K562 (cell line): ENCODE data around the gene PDE4D. TPM values are rescaled to one million over a fixed set of nuclear protein-coding genes. Genes with fewer than 3 reads are reported as not detected.

ENCODE experiments used
- ATAC-seq: fragments of 200-7000 bp; cut with Tn5 transposase; 3 replicates; pipeline ENCODE4 v1.9.1; 2020; ENCODE audit warnings: moderate library complexity
- BruUV-seq: library from RNA; stranded (reverse); fragments of 400-500 nt; replicated peaks from 2 replicates; lab custom pipeline; 2021; lab: Mats Ljungman, UMichigan
- CTCF ChIA-PET: fragments of 300-600 bp; formaldehyde crosslinking; extraction: SDS; loops from one replicate; lab custom pipeline; 2021; ENCODE audit warnings: low intra/inter-chr PET ratio; lab: Yijun Ruan, JAX
- POLR2A ChIA-PET: fragments of 300-600, 350-650 bp; sonication (Branson Sonifier 250); formaldehyde crosslinking; extraction: SDS; loops from one replicate; lab custom pipeline; 2021; ENCODE audit warnings: antibody characterized with exemption, inconsistent platforms; lab: Yijun Ruan, JAX
- DNase-seq, 4 experiments: peaks; one replicate each; pipeline versions ENCODE4 v3.0.0 to v3.0.0-alpha.2; 2011 to 2018; ENCODE audit warnings: low spot score in 3 of 4, mixed read lengths in 3 of 4; ENCODE audit errors: extremely low read depth in 1 of 4
- FAIRE-seq: peaks from 2 replicates; lab custom pipeline; 2011; peaks lifted over from hg19 to GRCh38; lab: Jason Lieb, UNC
- H2AFZ ChIP-seq: 2 replicates; pipeline ENCODE4 v1.6.0; 2011; ENCODE audit warnings: low read depth, low read length, control low read depth, inconsistent platforms
- H3K27ac ChIP-seq: fragments of 200-600 bp; 3 replicates; pipeline ENCODE4 v1.8.0; 2011; ENCODE audit warnings: low read depth, mild to moderate bottlenecking, control low read depth, inconsistent platforms, low read length, moderate library complexity, mixed read lengths; ENCODE audit errors: extremely low read depth
- H3K27me3 ChIP-seq, 2 experiments: fragments of 300-600 bp in 1 of 2; 2 replicates in 1 of 2; 3 replicates in 1 of 2; pipeline versions ENCODE4 v1.6.0 to v1.8.0; 2011; ENCODE audit warnings: inconsistent platforms in 2 of 2, low read length in 2 of 2, mild to moderate bottlenecking in 1 of 2, mixed read lengths in 1 of 2, moderate library complexity in 1 of 2; ENCODE audit not compliant: control insufficient read depth in 2 of 2, insufficient read depth in 2 of 2
- H3K36me3 ChIP-seq: fragments of 300-600 bp; 3 replicates; pipeline ENCODE4 v1.8.0; 2011; ENCODE audit warnings: mild to moderate bottlenecking, low read length, inconsistent platforms; ENCODE audit not compliant: control insufficient read depth, insufficient read depth
- H3K4me1 ChIP-seq, 2 experiments: fragments of 200-600 bp in 1 of 2; replicated peaks in 1 of 2; 2 replicates in 1 of 2; 3 replicates in 1 of 2; pipeline versions ENCODE4 v1.5.1 to v1.8.0; 2011; ENCODE audit warnings: inconsistent platforms in 2 of 2, low read length in 2 of 2, mild to moderate bottlenecking in 1 of 2, mixed read lengths in 1 of 2, moderate library complexity in 1 of 2; ENCODE audit not compliant: control insufficient read depth in 2 of 2, insufficient read depth in 2 of 2
- H3K4me2 ChIP-seq: 2 replicates; pipeline ENCODE4 v1.6.1; 2011; ENCODE audit warnings: low read length, control low read depth, inconsistent platforms, mixed read lengths; ENCODE audit not compliant: insufficient read depth
- H3K4me3 ChIP-seq: fragments of 200-600 bp; sonication (generic), shearing (Covaris generic); 2 replicates; pipeline ENCODE4 v1.5.1; 2016; ENCODE audit warnings: control low read depth, inconsistent platforms
- H3K79me2 ChIP-seq: fragments of 200-600 bp; 3 replicates; pipeline ENCODE4 v1.8.0; 2011; ENCODE audit warnings: low read length, inconsistent platforms; ENCODE audit not compliant: control insufficient read depth, insufficient read depth
- H3K9ac ChIP-seq, 2 experiments: 2 replicates each; pipeline versions ENCODE4 v1.6.0 to v1.6.1; 2011; ENCODE audit warnings: low read depth in 2 of 2, low read length in 2 of 2, control low read depth in 1 of 2, inconsistent platforms in 1 of 2, mild to moderate bottlenecking in 1 of 2, mixed read lengths in 1 of 2; ENCODE audit not compliant: insufficient read depth in 1 of 2
- H3K9me1 ChIP-seq: one replicate; pipeline ENCODE4 v1.6.0; 2011; ENCODE audit warnings: inconsistent platforms, mild to moderate bottlenecking, low read length, moderate library complexity; ENCODE audit not compliant: control insufficient read depth, insufficient read depth
- H3K9me3 ChIP-seq: replicated peaks from 2 replicates; pipeline ENCODE4 v1.5.1; 2011; ENCODE audit warnings: low read depth, low read length, inconsistent platforms; ENCODE audit not compliant: control insufficient read depth, insufficient read depth
- H4K20me1 ChIP-seq: replicated peaks from 2 replicates; pipeline ENCODE4 v1.6.1; 2011; ENCODE audit warnings: low read length, inconsistent platforms, mixed read lengths; ENCODE audit not compliant: control insufficient read depth, insufficient read depth
- BRD9 ChIP-seq: fragments of 450-650 bp; IDR thresholded peaks from 2 replicates; pipeline ENCODE4 v1.6.1; 2018; ENCODE audit warnings: low read depth; ENCODE audit not compliant: partially characterized antibody
- CHAMP1 ChIP-seq: fragments of 450-650 bp; IDR thresholded peaks from 2 replicates; pipeline ENCODE4 v1.6.1; 2016; ENCODE audit warnings: mild to moderate bottlenecking
- CHD1 ChIP-seq: fragments of 200-600 bp; sonication (generic); IDR thresholded peaks from one replicate; pipeline ENCODE4 v1.6.1; 2012; ENCODE audit warnings: mild to moderate bottlenecking, moderate library complexity, low read length, inconsistent platforms
- CREB1 ChIP-seq, 2 experiments: sonication (generic) in 1 of 2; formaldehyde crosslinking in 1 of 2; IDR thresholded peaks; 2 replicates each; pipeline versions ENCODE4 v1.6.1 to v1.8.0; 2012 to 2022; ENCODE audit warnings: inconsistent platforms in 1 of 2, mild to moderate bottlenecking in 1 of 2, missing genetic modification reagents in 1 of 2, moderate library complexity in 1 of 2
- ESRRB ChIP-seq: fragments of 250-450 bp; sonication (Bioruptor Pico); IDR thresholded peaks from 2 replicates; pipeline ENCODE4 v1.5.0; 2020; ENCODE audit warnings: mild to moderate bottlenecking, moderate library complexity, borderline replicate concordance
- ETS2 ChIP-seq: IDR thresholded peaks from 2 replicates; pipeline ENCODE4 v1.6.1; 2016; ENCODE audit warnings: borderline replicate concordance, missing genetic modification characterization, mild to moderate bottlenecking, moderate library complexity, missing compliant biosample characterization; ENCODE audit not compliant: poor library complexity, severe bottlenecking
- HIVEP1 ChIP-seq: fragments of 250-450 bp; sonication (Bioruptor Pico); IDR thresholded peaks from 2 replicates; pipeline ENCODE4 v1.4.0; 2020; ENCODE audit warnings: mild to moderate bottlenecking
- ID3 ChIP-seq, 2 experiments: fragments of 250-450 bp in 1 of 2; fragments of 450-650 bp in 1 of 2; sonication (Bioruptor Pico) in 1 of 2; IDR thresholded peaks; 2 replicates each; pipeline versions ENCODE4 v1.6.1 to v1.8.0; 2016 to 2021; ENCODE audit warnings: mild to moderate bottlenecking in 2 of 2, moderate library complexity in 2 of 2, missing compliant biosample characterization in 1 of 2, missing genetic modification characterization in 1 of 2
- ILF3 ChIP-seq: fragments of 450-650 bp; IDR thresholded peaks from 2 replicates; pipeline ENCODE4 v1.6.1; 2018; ENCODE audit warnings: antibody characterized with exemption, mild to moderate bottlenecking, moderate library complexity, borderline replicate concordance
- PHF20 ChIP-seq: fragments of 450-650 bp; IDR thresholded peaks from 2 replicates; pipeline ENCODE4 v1.6.1; 2018; ENCODE audit not compliant: partially characterized antibody
- SRSF1 ChIP-seq: fragments of 200-400 bp; formaldehyde crosslinking; IDR thresholded peaks from 2 replicates; pipeline ENCODE4 v1.6.1; 2017; ENCODE audit warnings: mild to moderate bottlenecking, low read depth, low read length, moderate library complexity
- TFE3 ChIP-seq: fragments of 450-650 bp; formaldehyde crosslinking; IDR thresholded peaks from 2 replicates; pipeline ENCODE4 v1.4.0; 2020; ENCODE audit warnings: mild to moderate bottlenecking, mixed read lengths
- ZBTB43 ChIP-seq: sonication (generic); formaldehyde crosslinking; IDR thresholded peaks from 2 replicates; pipeline ENCODE4 v1.8.0; 2023; ENCODE audit warnings: mild to moderate bottlenecking, missing genetic modification reagents
- ZNF586 ChIP-seq: fragments of 450-650 bp; formaldehyde crosslinking; conservative IDR thresholded peaks from 2 replicates; pipeline ENCODE4 v1.4.0; 2020; ENCODE audit warnings: mild to moderate bottlenecking, moderate library complexity
- WGBS: fragments of 100-300 bp; shearing (Covaris generic); methylation state at CpG from one replicate; pipeline ENCODE4 v1.1.6; 2016; ENCODE audit warnings: low coverage, mixed read lengths; ENCODE audit not compliant: insufficient coverage; ENCODE audit errors: missing lambda C conversion rate; 5-methylcytosine and 5-hydroxymethylcytosine counted together
- in situ Hi-C: fragments of 300-500 bp; cut with MboI; formaldehyde crosslinking; loops from 4 replicates; pipeline ENCODE4 v1.15.0; 2018; ENCODE audit warnings: inconsistent platforms, mixed read lengths
- intact Hi-C: fragments of 100-400 bp; cut with micrococcal nuclease; formaldehyde crosslinking; loops from 2 replicates; pipeline ENCODE4 v1.14.2; 2022
- polyA plus RNA-seq, 8 experiments: library from polyadenylated mRNA; depleted of rRNA in 4 of 8; stranded (reverse) in 5 of 8; unstranded in 3 of 8; fragments of >200 nt; fragmentation: Nextera tagmentation in 2 of 8; fragmentation: Illumina TruSeq in 1 of 8; extraction: Ambion mirVana in 2 of 8; extraction: Trizol in 1 of 8; gene quantifications; 2 replicates each; pipeline versions ENCODE4 v1.2.1 to v1.2.3, GENCODE V29; 2011 to 2014; ENCODE audit warnings: inconsistent platforms in 1 of 8, missing spikeins in 1 of 8
- total RNA-seq, 7 experiments: library from RNA; depleted of rRNA in 6 of 7; stranded (reverse); fragments of >200 nt in 6 of 7; fragmentation: Illumina TruSeq in 2 of 7; extraction: Trizol in 2 of 7; gene quantifications; 2 replicates each; pipeline versions ENCODE4 v1.2.1 to v1.2.3, GENCODE V29; 2011 to 2021; ENCODE audit warnings: low replicate concordance in 1 of 7

Gene PDE4D
- total and polyA plus RNA-seq, 9 of the 15 experiments (the other 6 are each of a cell fraction or from before 2014, with no cell fraction given): 0.04 to 0.46 (median 0.13) TPM

GRCh38 chr5:59139695-59140094 lies 753.8 kb downstream of the PDE4D start:
- H3K79me2 ChIP-seq: no peaks in the 10 kb centered on the region
- ChIA-PET CTCF (no interaction called here), POLR2A (no interaction called here)
- in situ Hi-C loops (no loop called here), intact Hi-C loops (no loop called here)
- no peaks in the 10 kb centered on the region for H3K4me1 ChIP-seq
- ATAC-seq (no peak), FAIRE-seq (no peak), DNase-seq (no peak)
- no peaks in the 10 kb centered on the region for H3K36me3 ChIP-seq
- H3K9me3 ChIP-seq: no peaks in the 10 kb centered on the region
- no peaks in the 10 kb centered on the region for H3K9me1 ChIP-seq
- TF ChIP-seq TFE3 (CRISPR knock-in tag): no peak
- no peak for TF ChIP-seq ETS2
- no peak for TF ChIP-seq SRSF1
- no peak for TF ChIP-seq ZBTB43
- no peak for TF ChIP-seq ILF3
- TF ChIP-seq CHD1: no peak
- TF ChIP-seq BRD9: no peak
- no peak for TF ChIP-seq CHAMP1
- no peak for TF ChIP-seq CREB1 (IDR thresholded peaks at IDR 0.05)
- TF ChIP-seq CREB1 (CRISPR knock-in tag; IDR thresholded peaks at IDR 0.05): no peak
- no peak for TF ChIP-seq ZNF586 (CRISPR knock-in tag)
- TF ChIP-seq PHF20: no peak
- no peak for TF ChIP-seq ESRRB (CRISPR knock-in tag)
- TF ChIP-seq HIVEP1 (CRISPR knock-in tag): no peak
- no peak for TF ChIP-seq ID3 (CRISPR knock-in tag; IDR thresholded peaks at IDR 0.05)
- no peak for TF ChIP-seq ID3 (tag; IDR thresholded peaks at IDR 0.05)
- H3K4me3 ChIP-seq: no peak overlapping the region
- H3K27me3 ChIP-seq: no peaks in the 10 kb centered on the region
- H3K9ac ChIP-seq: no peak overlapping the region
- no TSS peak for BruUV-seq
- no peak overlapping the region for H2AFZ ChIP-seq
- no peak overlapping the region for H3K27ac ChIP-seq
- H4K20me1 ChIP-seq: no peaks in the 10 kb centered on the region
- 0% methylated on average over 1 of the region's 1 CpG for WGBS
- H3K4me2 ChIP-seq: no peak overlapping the region
